GM19035 (cell line): ENCODE data around the gene TAF7L.
"Not testable (repeated sequence)": the region's sequence is repeated elsewhere in the genome, so short reads cannot be mapped to it uniquely, and the experiment has no call there.

Experiments
- ATAC-seq: cut with Tn5 transposase; IDR thresholded peaks from one replicate; pipeline ENCODE4 v1.9.1; 2021; ENCODE audit not compliant: unreplicated experiment

TAF7L gene, protein sequence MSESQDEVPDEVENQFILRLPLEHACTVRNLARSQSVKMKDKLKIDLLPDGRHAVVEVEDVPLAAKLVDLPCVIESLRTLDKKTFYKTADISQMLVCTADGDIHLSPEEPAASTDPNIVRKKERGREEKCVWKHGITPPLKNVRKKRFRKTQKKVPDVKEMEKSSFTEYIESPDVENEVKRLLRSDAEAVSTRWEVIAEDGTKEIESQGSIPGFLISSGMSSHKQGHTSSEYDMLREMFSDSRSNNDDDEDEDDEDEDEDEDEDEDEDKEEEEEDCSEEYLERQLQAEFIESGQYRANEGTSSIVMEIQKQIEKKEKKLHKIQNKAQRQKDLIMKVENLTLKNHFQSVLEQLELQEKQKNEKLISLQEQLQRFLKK

DNA sequence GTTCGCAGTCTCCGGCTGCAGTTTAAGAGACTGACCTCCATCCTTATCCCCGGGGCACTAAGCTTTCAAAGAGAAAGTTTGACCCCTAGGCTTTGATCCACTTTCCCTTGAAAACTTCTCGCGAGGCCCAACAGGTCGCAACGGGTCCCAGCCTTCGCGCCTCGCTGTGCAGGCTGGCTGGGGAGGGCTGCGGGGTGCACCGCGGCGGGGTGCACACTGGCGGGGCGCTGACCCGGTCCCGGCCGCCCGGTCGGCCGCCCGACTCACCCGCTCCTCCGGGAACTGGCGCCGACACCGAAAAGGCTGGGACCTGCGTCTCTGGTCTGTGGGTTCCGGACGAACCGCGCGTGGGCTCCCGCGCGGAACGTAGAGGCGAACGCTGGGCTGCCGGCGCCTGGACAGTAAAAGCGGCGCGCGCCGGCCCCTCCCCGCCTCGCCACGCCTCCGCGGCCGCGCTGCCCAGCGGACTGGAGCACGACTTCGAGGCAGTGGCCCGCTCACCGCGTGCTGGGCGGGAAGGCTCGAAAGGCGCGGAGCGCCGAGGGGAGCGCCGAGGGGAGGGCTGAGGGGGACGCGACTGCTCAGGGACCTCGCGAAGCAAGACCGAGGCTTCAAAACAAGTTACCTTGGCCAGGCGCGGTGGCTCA, at the start of gene TAF7L:
Gene TAF7L (minus strand): TSS at position 378 of the 647 bp plus-strand sequence. CDS start 3,791 bp downstream, outside the sequence.
- ATAC-seq, result no peak

DNA sequence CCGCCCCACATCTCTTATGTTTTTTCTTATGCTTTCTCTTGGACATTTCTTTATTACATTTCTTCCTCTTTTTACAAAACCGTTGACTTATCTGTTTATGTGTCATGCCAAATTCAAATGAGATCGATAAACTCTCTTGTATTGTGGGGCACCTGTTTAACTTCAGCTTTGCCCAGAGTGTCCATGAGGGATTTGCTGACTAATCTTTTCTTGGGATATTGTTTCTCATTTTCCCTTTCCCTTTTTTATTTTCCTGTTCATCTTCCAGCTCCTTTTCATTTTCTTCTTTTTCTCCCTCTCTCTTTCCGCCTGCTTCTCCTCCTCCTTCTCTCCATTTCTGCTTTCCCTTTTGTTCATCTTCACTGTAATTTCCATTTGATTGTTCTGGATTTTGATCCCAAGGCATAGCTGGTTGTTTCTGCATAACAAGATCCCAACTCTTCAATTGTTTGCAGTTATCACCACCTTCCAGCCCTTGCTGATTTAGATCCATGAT, 46.7 kb upstream of the TAF7L start:
- no peak for ATAC-seq

DNA sequence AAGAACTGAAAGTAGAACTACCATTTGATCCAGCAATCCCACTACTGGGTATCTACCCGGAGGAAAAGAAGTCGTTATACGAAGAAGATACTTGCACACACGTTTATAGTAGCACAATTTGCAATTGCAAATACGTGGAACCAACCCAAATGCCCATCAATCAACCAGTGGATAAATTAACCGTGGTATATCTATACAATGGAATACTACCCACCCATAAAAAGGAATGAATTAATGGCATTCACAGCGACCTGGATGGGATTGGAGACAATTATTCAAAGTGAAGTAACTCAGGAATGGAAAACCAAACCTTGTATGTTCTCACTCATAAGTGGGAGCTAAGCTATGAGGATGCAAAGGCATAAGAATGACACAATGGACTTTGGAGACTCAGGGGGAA, 43.2 kb upstream of the TAF7L start:
- not testable (repeated sequence) for ATAC-seq

DNA sequence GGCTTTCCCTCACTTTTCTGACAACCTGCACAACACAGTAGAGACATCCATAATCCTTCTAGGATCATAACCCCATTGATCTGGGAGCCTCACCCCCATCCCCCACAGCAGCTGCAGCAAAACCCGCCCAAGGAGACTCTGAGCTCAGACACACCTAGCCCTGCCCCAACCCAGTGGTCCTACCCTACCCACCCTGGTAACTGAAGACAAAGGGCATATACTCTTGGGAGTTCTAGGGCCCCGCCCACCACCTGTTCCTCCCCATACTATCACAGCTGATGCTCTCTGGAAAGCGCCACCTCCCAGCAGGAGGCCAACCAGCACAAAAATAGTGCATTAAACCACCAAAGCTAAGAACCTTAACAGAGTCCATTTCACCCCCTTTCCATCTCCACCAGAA, 35.5 kb upstream of the TAF7L start:
- not testable (repeated sequence) for ATAC-seq

DNA sequence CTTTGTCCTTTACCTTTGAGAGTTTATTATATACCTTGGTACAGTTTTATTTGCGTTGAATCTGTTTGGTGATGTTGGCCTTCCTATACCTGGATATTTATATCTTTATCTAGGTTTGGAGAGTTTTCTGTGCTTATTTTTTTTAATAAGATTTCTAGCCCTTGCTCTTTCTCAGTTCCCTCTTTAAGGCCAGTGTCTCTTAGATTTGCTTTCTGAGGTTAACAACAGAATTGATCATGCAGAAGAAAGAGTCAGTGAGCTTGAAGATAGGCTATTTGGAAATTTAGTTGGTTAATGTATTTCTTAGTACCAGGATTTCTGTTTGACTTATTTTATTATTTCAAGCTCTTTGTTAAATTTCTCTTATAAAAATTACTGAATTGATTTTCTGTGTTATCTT, 12.7 kb upstream of the TAF7L start:
- no peak for ATAC-seq

DNA sequence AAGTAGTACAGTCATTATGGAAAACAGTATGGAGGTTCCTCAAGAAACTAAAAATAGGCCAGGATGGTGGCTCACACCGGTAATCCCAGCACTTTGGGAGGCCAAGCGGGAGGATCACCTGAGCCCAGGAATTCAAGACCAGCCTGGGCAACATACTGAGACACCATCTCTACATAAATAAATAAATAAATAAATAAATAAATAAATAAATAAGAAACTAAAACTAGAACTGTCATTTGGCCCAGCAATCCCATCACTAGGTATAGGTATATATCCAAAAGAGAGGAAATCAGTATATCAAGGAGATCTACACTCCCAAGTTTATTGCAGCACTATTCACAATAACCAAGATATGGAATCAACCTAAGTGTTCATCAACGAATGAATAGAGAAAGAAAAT, 4.5 kb upstream of the TAF7L start:
- ATAC-seq, result not testable (repeated sequence)

DNA sequence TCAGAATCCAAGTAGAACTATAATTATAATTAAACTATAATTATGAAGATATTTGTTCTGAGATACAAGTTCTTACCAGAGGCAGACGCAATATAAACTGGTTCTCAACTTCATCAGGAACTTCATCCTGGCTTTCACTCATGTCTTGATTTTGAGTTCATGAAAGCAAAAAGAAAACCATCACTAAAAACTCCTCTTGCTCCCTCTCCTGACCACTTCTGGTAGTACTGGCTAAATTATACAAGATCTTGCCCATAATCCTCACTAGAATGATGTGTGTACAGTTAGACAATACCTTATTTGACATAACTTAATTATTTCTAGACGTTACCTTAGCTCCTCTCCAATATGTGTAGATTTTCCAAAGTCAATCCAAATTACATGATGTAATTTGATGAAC, 3.7 kb downstream of the TAF7L start:
- ATAC-seq, result no peak

DNA sequence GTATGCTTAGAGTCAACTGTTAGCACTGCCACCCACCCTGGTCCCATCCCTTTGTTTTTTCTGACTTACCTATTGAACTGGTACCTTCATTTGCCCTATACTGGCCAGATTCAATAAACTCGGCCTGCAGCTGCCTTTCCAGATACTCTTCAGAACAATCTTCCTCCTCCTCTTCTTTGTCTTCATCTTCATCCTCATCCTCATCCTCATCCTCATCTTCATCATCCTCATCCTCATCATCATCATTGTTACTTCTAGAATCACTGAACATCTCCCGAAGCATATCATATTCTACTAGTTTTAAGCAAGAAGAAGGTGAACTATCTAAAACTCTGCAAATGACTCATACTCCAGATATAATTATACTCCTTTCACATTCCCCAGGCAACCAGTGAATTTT, 14.9 kb downstream of the TAF7L start:
- no peak for ATAC-seq

DNA sequence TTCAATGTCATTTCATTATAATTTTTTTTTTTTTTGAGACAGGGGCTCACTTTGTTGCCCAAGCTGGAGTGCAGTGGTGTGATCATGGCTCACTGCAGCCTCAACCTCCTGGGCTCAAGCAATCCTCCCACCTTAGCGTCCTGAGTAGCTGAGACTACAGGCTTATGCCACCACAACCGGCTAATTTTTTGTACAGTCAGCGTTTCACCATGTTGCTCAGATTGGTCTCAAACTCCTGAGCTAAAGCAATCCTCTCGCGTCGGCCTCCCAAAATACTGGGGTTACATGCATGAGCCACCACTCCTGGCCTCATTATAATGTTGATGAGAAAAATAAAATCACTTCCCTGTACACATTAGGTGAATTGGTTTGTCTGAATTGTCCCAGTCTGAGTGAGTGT, 16.9 kb downstream of the TAF7L start:
- ATAC-seq, result no peak

DNA sequence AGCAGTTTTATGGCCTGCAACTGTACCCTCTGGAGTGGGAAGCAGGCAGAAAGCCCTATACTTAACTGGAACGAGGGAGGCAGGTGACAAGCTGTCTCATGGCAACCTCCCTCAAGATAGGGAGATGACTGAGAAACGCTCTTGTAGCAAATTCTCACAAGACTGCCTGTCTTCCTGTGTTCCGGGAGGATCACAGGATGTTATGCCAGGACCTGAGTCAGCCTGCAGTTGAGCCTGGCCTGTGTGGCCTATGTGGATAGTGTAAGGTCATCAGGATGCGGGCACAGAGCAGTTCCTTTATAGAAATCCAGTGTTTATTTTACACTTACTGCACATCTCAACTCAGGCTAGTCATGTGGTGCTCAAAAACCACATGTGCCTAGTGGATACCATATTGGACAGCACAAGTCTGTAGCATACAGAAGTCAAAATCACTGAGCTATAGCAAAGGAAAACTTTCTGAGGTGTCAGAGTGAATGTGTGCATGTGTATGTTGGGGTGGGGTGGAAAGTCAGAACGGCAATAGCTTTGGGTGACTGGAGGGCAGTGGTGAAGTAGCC, 25.2 kb downstream of the TAF7L start:
- ATAC-seq, result no peak

DNA sequence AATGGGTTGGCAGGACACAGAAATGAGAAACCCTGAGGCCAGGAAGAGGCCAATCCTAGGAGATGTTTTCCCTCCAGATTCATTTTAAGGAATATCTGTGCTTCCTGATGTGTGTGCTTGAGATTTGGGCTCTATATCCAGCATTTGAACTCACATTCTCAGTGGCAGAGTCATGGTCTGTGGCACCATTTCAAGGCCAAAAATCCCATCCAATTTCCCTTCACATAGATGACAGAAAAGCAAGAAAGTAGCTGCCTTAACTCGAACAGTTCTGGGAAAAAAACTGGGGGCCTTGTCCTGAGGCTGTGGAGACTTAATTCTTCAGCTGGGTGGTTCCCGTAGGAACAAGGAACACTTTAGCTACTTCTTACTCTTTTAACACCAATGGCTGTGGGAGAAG, 27.4 kb downstream of the TAF7L start:
- no peak for ATAC-seq

DNA sequence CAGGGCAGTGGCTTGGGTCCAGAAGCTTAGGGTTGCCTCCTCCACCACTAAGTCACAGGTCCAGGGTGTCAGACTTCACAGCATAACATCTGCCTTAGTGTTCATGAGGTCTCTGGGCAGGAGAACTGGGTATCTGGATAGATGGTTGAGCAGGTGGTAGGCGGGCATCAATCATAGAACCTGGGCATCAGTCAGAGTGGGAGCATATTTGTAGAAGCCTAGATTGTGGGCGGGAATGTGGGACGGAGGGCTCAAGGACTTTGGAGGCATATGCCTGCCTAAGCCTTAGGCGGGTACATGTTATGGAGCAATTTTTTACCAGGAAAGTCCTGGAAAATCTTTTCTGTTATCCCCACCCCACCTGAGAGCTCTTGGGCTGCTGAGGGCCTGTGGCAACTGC, 28.5 kb downstream of the TAF7L start:
- ATAC-seq, result no peak

DNA sequence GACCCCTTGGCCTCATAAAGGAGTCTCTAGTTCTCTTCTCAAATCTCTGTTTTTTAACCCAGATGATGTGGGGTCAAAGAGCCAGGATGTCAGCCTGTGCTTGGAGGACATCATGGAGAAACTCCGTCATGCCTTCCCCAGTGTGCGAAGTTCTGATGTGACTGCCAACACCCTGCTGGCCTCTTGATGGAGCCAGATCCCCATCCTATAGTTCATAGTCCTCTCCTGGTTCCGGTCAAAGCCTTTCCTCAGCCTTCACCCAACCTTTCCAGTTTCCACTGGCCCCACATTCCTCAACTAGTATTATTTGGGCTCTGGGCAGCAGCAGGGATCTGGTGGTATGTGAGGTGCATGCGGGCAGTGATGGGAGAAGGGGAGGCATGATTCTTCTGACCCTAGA, 30.7 kb downstream of the TAF7L start:
- ATAC-seq, result no peak

DNA sequence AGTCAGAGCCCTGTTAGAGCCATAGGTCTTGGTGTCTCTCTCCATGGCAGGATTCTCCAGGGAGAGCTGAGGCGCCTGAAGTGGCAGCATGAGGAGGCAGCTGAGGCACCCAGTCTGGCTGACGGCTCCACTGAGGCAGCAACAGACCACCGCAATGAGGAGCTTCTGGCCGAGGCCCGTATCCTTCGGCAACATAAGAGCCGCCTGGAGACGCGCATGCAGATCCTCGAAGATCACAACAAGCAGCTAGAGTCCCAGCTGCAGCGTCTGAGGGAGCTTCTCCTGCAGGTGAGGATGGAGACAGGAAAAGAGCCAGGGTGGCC, 32.9 kb downstream of the TAF7L start:
- no peak for ATAC-seq

DNA sequence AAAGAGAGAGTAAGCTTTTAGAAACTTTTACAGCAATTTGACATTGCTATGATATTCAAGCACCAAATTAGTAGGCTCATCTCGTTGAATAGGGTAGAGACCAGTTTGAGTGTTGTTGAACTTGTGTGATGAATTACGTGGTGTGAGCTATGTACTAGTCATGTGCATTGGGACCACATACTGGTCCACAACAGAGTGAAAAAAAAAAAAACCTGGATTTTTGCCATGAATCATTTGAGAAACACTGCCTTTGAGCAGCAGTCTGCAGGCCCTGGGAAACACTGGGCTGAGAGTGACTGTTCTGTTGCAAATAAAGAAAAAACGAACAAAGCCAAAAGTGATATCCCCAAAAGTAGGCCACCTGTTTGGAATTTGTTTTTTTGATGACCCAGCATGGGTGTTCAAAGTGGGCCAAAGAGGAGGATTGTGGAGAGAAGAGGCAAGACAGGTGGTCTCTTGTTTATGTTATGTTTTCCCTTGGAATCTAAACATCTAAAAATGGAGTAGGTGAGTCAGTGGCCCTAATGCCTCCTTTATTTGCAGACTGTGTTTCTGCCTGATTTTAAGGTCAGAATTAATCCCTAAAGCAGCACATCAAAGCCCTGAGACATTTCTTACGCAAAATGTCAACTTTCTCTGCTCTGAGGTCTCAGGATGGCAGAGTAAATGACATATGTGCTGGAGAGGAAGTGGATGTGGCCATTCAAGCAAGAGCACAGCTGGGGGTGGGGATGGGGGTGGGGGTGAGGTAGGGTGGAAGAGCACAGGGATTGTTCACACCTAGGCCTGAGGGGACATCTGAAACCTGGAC, 33.5 kb downstream of the TAF7L start:
- no peak for ATAC-seq

DNA sequence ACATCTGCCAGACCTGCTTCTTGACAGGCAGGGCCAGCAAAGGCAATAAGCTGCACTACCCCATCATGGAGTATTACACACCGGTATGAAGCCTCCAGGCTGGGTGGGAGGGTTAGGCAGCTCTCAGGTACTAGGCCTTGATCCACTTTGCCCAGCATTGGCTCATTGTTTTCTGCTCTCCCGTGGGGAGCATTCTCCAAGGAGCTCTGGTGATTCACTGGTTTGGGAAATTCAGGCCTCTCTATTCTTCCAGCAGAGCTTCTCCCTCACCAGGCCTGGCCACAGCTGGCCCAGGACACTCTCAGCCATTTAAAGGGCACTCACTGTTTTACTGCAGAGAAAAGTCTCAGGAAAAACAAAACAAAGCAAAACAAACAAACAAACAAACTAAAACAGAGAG, 38.5 kb downstream of the TAF7L start:
- no peak for ATAC-seq

DNA sequence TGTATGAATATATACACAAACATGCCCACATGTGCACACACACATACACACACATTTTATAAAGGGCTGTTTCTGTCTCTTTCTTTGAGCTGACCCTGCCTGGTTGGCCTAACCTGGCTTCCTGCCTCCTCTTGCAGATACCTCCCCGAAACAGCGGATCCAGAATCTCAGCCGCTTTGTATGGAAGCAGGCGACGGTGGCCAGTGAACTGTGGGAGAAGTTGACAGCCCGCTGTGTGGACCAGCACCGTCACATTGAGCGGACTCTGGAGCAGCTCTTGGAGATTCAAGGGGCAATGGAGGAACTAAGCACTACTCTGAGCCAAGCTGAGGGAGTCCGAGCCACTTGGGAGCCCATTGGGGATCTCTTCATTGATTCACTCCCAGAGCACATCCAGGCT, 49.6 kb downstream of the TAF7L start:
- ATAC-seq, result no peak

DNA sequence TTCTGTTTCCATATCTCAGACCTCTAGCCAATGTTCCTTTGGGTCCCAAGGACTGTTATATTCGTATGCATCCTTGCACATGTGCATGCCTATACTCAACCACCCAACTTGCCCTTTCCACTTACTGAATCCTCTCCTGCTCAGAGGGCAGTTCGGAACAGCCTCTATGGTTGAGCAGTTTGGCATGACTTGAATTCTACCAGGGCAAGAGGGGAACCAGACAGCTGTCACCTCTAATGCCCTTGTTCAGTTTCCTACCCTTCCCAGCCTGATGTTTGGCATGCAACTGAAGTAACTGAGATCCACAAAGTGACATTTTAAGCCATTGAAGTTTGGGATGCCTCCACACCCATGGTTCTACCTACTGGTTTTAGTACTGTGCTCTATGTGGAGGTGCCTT, 54.1 kb downstream of the TAF7L start:
- ATAC-seq, result no peak

DNA sequence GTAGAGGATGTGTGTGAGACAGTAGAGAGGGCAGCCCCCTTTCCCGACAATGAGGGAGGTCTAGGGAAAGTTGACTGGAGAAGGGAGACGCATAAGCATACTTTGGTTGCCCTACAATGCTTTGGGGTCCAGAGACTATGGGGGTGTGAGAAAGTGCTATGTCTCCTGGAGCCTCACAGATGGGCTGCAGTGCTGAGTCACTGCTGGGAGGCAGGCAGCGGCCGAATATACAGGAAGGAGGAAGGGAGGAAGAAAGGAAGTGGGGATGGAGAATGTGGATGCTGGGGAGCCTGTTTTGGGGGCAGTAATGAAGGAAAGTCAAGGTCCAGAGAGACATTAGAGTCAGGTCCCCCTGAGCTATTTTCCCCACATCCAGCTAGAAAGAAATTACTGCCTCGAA, 58.8 kb downstream of the TAF7L start:
- ATAC-seq, result no peak

DNA sequence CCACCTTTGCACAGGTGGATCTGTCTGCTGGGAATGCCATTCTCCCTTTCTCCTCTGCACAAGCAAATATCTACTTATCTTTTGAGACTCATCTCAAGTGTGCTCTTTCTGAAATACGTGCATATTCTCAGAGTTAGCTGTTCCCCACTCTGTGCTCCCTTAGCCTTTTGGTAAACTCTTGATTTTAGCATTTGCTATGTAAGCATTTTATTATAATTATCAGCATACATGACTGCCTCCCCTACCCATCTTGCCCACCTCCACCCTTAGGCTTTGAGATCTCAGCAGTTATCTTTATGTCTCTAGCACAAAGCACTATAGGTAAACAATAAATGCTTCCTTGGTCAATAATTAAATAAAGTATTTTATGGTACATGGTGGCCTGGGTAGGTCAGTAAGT, 60.1 kb downstream of the TAF7L start:
- no peak for ATAC-seq

DNA sequence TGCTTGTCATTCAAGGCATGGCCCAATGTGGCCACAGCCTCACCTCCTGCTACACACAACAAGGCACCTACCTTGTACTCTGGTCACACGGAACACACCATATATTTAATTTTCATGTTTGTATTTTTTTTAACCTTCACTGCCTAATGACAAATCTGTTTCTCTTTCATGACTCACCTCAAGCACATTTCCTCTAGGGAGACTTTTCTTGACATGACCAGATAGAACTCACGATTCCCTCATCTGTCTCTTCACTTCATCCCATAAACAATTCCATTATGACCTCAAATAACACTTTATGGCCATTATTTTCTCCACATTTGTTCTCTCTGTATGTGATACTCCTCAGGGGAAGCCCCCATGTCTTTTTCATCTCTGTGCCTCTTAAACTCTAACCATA, 60.5 kb downstream of the TAF7L start:
- ATAC-seq, result no peak

DNA sequence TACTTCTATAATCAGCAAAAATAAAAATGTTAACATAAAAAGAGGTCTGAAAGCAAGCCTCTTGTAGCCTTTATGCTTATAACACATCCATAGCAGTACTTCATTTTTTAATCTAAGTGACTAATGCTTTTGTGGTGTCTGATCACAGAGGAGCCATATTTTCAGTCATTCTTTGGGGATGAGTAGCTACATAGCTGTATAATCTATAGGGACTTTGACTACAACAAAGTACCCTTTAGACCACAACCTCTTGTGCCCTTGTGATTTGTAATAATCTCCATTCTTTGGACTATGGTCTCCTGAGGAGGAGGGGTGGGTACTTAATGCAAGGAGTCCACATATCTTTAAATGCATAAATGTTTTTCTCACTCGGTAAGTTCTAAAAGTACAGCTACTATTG, 62.0 kb downstream of the TAF7L start:
- ATAC-seq, result no peak
